GM18951 (cell line): ENCODE measurements around the gene BIK.

ENCODE experiments used
- POLR2A ChIP-seq: IDR thresholded peaks from 4 replicates; pipeline ENCODE4 v1.6.1; 2011; ENCODE audit warnings: mild to moderate bottlenecking; ENCODE audit not compliant: insufficient read length, insufficient read depth; ENCODE audit errors: extremely low read depth
- in situ Hi-C: fragments of 300-500 bp; cut with MboI; formaldehyde crosslinking; loops from one replicate; pipeline ENCODE4 v1.12.0; 2022; ENCODE audit warnings: low sequenced_read_pairs, mixed read lengths, inconsistent platforms; ENCODE audit not compliant: unreplicated experiment

BIK gene

DNA sequence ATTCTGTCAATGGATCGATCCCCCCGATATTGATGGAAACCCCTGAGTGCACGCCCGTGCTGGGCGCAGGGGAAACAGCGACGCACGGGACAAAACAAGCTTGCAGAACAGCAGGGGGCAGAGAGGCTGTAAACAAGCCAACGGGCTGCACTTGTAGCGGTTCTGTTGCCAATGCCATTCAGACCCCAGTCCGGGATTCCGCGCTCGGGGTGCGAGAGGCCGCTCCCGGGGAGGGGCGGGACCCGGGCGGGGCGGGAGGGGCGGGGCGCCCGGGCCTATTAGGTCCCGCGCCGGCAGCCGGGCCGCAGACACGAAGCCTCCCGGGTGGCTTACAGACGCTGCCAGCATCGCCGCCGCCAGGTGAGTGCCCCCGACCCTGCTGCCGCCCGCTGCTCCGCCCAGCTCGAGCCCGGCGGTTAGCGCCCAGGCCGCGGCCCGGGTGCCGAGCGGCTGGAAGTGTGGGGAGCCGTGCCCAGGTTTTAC is at the start of gene BIK:
TSS of gene BIK (plus strand) at position 307 of the 483 bp plus-strand sequence. CDS start 13,273 bp downstream, outside the sequence.
- in situ Hi-C loops: no loop called here
- TF ChIP-seq POLR2A: peak; percentile 56

DNA sequence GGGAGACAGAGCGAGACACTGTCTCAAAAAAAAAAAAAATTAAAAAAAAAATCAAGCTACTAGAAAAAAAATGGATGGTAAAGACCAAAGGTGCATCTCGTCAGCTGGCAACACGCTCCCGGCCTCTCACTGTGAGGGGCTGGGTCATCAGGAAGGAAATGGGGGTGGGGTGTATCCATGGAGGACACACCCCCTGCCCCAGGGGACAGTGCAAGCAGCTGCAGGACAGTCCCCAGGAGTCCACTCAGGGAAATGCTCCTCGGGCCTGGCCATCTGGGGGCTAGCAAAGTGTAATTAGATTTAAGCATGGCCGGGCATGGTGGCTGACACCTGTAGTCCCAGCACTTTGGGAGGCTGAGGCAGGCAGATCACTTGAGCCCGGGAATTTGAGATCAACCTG is 44.4 kb upstream of the BIK start:
- in situ Hi-C loops: no loop called here
- no peak for TF ChIP-seq POLR2A

DNA sequence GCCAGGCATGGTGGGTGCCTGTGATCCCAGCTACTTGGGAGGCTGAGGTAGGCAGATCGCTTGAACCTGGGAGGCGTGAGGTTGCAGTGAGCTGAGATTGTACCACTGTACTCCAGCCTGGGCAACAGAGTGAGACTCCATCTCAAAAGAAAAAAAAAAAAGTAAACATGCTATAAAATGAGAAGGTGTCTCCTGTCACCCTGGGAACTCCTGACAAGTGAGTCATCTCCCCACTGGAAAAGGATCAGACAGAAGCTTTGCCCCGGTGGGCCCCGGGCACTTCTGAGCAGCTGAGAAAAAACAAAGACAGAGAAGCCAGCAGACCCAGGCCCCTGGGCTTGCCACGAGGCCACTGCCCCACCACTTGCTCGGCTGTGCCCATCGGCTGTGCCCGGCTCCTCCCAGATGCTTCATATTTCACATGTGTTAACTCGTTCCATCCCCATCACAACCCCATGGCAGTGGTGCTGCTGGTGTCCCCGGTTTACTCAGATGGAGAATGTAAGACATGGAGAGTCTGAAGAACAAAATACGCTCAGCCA is 43.6 kb upstream of the BIK start:
- no peak for TF ChIP-seq POLR2A
- in situ Hi-C loops: no loop called here

GRCh38 chr22:43077121-43077877 is 33.3 kb upstream of the BIK start:
- no peak for TF ChIP-seq POLR2A
- in situ Hi-C loops: no loop called here

- no peak for TF ChIP-seq POLR2A
- in situ Hi-C loops: no loop called here
Observed at GRCh38 chr22:43078522-43078921, 32.0 kb upstream of the BIK start.

- TF ChIP-seq POLR2A: no peak
- in situ Hi-C loops: no loop called here
Observed at GRCh38 chr22:43079742-43080141, 30.8 kb upstream of the BIK start.

GRCh38 chr22:43080616-43081015 is 29.9 kb upstream of the BIK start:
- TF ChIP-seq POLR2A: no peak
- in situ Hi-C loops: no loop called here

DNA sequence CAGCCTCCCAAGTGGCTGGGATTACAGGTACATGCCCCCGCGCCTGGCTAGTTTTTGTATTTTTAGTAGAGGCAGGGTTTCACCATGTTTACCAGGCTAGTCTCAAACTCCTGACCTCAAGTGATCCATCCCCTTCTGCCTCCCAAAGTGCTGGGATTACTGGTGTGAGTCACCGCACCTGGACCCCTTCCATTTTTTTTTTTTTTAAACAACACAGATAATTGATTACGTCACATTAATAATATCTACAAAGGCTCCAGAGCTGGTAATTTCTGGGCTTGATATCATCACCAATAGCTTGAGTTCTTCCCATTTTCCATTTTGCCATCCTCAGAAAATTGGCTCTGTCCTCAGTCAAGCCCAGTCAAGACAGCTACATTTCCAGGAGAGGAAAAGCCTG is 28.6 kb upstream of the BIK start:
- in situ Hi-C loops: no loop called here
- no peak for TF ChIP-seq POLR2A

- in situ Hi-C loops: no loop called here
- no peak for TF ChIP-seq POLR2A
Observed at GRCh38 chr22:43085658-43086606, 24.6 kb upstream of the BIK start.

GRCh38 chr22:43088627-43088983 is 21.9 kb upstream of the BIK start:
- in situ Hi-C loops: no loop called here
- no peak for TF ChIP-seq POLR2A

DNA sequence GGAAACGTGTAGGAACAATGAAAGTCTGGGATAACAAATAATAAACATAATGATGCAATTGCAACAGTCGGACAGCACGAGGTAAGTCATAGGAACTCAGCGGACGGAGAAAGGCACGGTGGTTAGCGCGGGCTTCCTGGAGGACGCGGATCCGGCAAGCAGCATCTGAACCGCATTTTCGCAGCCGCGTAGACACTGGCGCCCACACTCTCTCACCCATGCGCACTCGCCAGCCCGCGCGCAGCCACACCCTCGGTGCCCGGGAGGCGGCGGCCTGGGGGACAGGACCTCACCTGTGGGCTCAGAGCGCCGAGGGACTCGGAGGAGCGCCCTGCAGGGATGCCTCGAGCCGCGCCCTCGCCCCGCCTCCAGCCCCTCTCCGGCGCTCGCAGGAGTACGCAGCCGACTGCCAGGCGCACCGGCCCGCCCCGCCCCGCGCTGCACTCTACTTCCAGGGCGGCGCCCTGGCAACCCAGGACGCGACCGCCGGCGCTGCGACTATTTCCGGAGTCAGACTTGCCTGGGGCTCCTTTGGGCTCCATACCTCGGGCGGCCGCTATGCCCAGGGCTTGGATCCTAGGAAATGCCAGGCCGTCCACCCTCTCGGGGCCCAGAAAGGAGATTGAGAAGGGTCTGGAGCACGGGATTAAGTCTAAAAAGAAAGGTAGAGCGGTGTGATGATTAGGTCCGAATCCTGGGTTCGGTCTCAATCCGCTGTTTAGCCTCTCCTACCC is 21.4 kb upstream of the BIK start, which contains the start of gene TTLL1:
TSS of gene TTLL1 (minus strand) at position 408 of the 734 bp plus-strand sequence. CDS start 13,805 bp downstream, outside the sequence.
- peak; percentile 70 for TF ChIP-seq POLR2A

GRCh38 chr22:43090130-43090789 is 20.3 kb upstream of the BIK start:
- no peak for TF ChIP-seq POLR2A
- in situ Hi-C loops: no loop called here

More for the DNA sequence above, 21.4 kb upstream of the BIK start, which contains the start of gene TTLL1:
- in situ Hi-C loops: no loop called here
